ENCODE measurements around the gene PRSS21.

PRSS21 gene

GRCh38 chr16:2775765-2776499, 41.1 kb upstream of the PRSS21 start:
- no peak for TF ChIP-seq JUND (IDR thresholded peaks at IDR 0.05; ENCODE audit: low read depth)
- DNase-seq (ENCODE audit: low read depth in 1 of 2, low spot score in 1 of 2): no peak
- in situ Hi-C loops (cut with HindIII; ENCODE audit: low pct_unique_long_range_greater_than_20kb, low sequenced_read_pairs): no loop called here

- DNase-seq (ENCODE audit: low read depth in 1 of 2, low spot score in 1 of 2): no peak
- in situ Hi-C loops (cut with HindIII; ENCODE audit: low pct_unique_long_range_greater_than_20kb, low sequenced_read_pairs): no loop called here
- TF ChIP-seq JUND (IDR thresholded peaks at IDR 0.05; ENCODE audit: low read depth): no peak
Observed at GRCh38 chr16:2776500-2777139, 40.4 kb upstream of the PRSS21 start.

GRCh38 chr16:2777231-2777902, 39.7 kb upstream of the PRSS21 start, which contains the start of gene ELOB:
Gene ELOB, minus strand, starts transcription at chr16:2777280. Its CDS starts 41 bp downstream, at chr16:2777239.
- DNase-seq (ENCODE audit: low read depth in 1 of 2, low spot score in 1 of 2): peak; percentile 88 to 91
- in situ Hi-C loops (cut with HindIII; ENCODE audit: low pct_unique_long_range_greater_than_20kb, low sequenced_read_pairs): no loop called here
- no peak for TF ChIP-seq JUND (IDR thresholded peaks at IDR 0.05; ENCODE audit: low read depth)

GRCh38 chr16:2777903-2778629, 39.0 kb upstream of the PRSS21 start:
- peak in 1 of 2 experiments; percentile 52 for DNase-seq (ENCODE audit: low read depth in 1 of 2, low spot score in 1 of 2)
- TF ChIP-seq JUND (IDR thresholded peaks at IDR 0.05; ENCODE audit: low read depth): no peak
- in situ Hi-C loops (cut with HindIII; ENCODE audit: low pct_unique_long_range_greater_than_20kb, low sequenced_read_pairs): no loop called here

GRCh38 chr16:2778630-2778958, 38.4 kb upstream of the PRSS21 start:
- in situ Hi-C loops (cut with HindIII; ENCODE audit: low pct_unique_long_range_greater_than_20kb, low sequenced_read_pairs): no loop called here
- DNase-seq (ENCODE audit: low read depth in 1 of 2, low spot score in 1 of 2): no peak
- TF ChIP-seq JUND (IDR thresholded peaks at IDR 0.05; ENCODE audit: low read depth): no peak

- TF ChIP-seq JUND (IDR thresholded peaks at IDR 0.05; ENCODE audit: low read depth): no peak
- DNase-seq (ENCODE audit: low read depth in 1 of 2, low spot score in 1 of 2): no peak
- in situ Hi-C loops (cut with HindIII; ENCODE audit: low pct_unique_long_range_greater_than_20kb, low sequenced_read_pairs): no loop called here
Observed at GRCh38 chr16:2779151-2779920, 37.7 kb upstream of the PRSS21 start.

- no peak for TF ChIP-seq JUND (IDR thresholded peaks at IDR 0.05; ENCODE audit: low read depth)
- in situ Hi-C loops (cut with HindIII; ENCODE audit: low pct_unique_long_range_greater_than_20kb, low sequenced_read_pairs): no loop called here
- no peak for DNase-seq (ENCODE audit: low read depth in 1 of 2, low spot score in 1 of 2)
Observed at GRCh38 chr16:2779978-2780898, 36.8 kb upstream of the PRSS21 start.

GRCh38 chr16:2782583-2783351, 34.3 kb upstream of the PRSS21 start:
- in situ Hi-C loops (cut with HindIII; ENCODE audit: low pct_unique_long_range_greater_than_20kb, low sequenced_read_pairs): no loop called here
- TF ChIP-seq JUND (IDR thresholded peaks at IDR 0.05; ENCODE audit: low read depth): no peak
- no peak for DNase-seq (ENCODE audit: low read depth in 1 of 2, low spot score in 1 of 2)

- DNase-seq (ENCODE audit: low read depth in 1 of 2, low spot score in 1 of 2): no peak
- in situ Hi-C loops (cut with HindIII; ENCODE audit: low pct_unique_long_range_greater_than_20kb, low sequenced_read_pairs): no loop called here
- no peak for TF ChIP-seq JUND (IDR thresholded peaks at IDR 0.05; ENCODE audit: low read depth)
Observed at GRCh38 chr16:2783581-2784357, 33.3 kb upstream of the PRSS21 start.

All from T47D (cell line).